ENCODE data around the gene SPPL2B.

The SPPL2B gene

GRCh38 chr19:2357279-2358206 is 29.1 kb downstream of the SPPL2B start:
- TF ChIP-seq, protein P1, sequence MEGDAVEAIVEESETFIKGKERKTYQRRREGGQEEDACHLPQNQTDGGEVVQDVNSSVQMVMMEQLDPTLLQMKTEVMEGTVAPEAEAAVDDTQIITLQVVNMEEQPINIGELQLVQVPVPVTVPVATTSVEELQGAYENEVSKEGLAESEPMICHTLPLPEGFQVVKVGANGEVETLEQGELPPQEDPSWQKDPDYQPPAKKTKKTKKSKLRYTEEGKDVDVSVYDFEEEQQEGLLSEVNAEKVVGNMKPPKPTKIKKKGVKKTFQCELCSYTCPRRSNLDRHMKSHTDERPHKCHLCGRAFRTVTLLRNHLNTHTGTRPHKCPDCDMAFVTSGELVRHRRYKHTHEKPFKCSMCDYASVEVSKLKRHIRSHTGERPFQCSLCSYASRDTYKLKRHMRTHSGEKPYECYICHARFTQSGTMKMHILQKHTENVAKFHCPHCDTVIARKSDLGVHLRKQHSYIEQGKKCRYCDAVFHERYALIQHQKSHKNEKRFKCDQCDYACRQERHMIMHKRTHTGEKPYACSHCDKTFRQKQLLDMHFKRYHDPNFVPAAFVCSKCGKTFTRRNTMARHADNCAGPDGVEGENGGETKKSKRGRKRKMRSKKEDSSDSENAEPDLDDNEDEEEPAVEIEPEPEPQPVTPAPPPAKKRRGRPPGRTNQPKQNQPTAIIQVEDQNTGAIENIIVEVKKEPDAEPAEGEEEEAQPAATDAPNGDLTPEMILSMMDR (IDR thresholded peaks at IDR 0.05; ENCODE audit: control insufficient read depth, extremely low read depth, insufficient read depth) = no peak

GRCh38 chr19:2358548-2359173 is 30.2 kb downstream of the SPPL2B start:
- DNase-seq (ENCODE audit: low read depth) = no peak
- TF ChIP-seq, protein P1 (IDR thresholded peaks at IDR 0.05; ENCODE audit: control insufficient read depth, extremely low read depth, insufficient read depth) = no peak
- H3K4me3 ChIP-seq (ENCODE audit: low read depth, low read length) = no peak overlapping the region

More at GRCh38 chr19:2357279-2358206, 29.1 kb downstream of the SPPL2B start:
- H3K4me3 ChIP-seq (ENCODE audit: low read depth, low read length) = no peak overlapping the region
- no peak for DNase-seq (ENCODE audit: low read depth)

DNA sequence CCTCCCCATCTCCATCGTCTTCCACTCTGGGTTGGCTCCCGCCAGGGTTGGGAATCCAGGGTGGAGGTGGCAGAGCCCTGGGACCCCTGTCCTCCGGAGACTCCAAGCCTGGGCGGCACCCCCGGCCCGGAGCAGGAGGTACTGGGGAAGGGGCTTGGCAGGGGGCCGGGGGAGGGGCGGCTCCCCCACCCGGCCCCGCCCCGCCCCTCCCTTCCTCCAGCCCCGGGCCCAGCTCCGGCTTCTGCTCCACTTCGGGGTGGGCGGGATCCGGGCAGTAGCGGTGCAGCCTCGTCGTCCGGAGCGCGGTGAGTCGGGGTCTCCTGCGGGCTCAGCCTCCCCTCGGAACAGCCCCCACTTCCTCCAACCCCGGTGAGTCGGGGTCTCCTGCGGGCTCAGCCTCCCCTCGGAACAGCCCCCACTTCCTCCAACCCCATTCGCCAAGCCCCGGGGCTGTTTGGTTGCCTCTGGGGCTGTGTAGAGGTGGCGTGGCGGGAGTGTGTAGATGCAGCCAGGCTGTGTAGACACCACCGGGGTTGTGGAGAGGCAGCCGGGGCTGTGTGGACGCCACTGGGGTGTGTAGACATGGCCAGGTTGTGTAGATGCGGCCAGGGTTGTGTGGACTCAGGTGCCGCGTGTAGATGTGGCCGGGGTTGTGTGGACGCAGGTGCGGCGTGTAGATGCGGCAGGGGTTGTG is 31.7 kb downstream of the SPPL2B start, which contains the start of gene TMPRSS9:
TSS of gene TMPRSS9 (plus strand) at position 274 of the 694 bp plus-strand sequence. CDS start 29,521 bp downstream, outside the sequence.
- DNase-seq (ENCODE audit: low read depth) = no peak
- no peak within 1 kb of the TSS for H3K4me3 ChIP-seq (ENCODE audit: low read depth, low read length)
- TF ChIP-seq, protein P1 (IDR thresholded peaks at IDR 0.05; ENCODE audit: control insufficient read depth, extremely low read depth, insufficient read depth) = no peak

DNA sequence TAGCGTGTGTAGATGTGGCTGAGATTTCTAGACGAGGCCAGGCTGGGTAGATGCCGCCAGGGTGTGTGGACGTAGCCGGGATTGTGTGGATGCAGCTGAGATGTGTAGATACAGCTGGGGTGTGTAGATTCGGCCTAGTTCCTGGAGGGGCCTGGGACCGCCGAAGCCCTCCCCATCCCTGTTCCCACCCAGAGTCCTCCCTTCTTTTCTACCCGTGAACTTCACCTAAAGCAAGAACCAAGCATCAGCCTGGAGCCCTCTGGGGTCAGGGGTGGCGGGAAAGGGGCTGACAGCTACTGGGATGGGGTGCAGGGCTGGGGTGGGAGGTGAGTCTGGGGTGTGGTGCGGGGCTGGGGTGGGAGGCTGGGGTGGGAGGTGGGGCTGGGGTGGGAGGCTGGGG is 32.3 kb downstream of the SPPL2B start:
- H3K4me3 ChIP-seq (ENCODE audit: low read depth, low read length) = no peak overlapping the region
- TF ChIP-seq, protein P1 (IDR thresholded peaks at IDR 0.05; ENCODE audit: control insufficient read depth, extremely low read depth, insufficient read depth) = no peak
- DNase-seq (ENCODE audit: low read depth) = no peak

- TF ChIP-seq, protein P1 (IDR thresholded peaks at IDR 0.05; ENCODE audit: control insufficient read depth, extremely low read depth, insufficient read depth) = no peak
- H3K4me3 ChIP-seq (ENCODE audit: low read depth, low read length) = no peak overlapping the region
- DNase-seq (ENCODE audit: low read depth) = no peak
These were observed 33.0 kb downstream of the SPPL2B start for GRCh38 chr19:2361246-2362045.

All from LNCaP clone FGC (cell line).